Frontal cortex (tissue), 4 donors: ENCODE measurements around the gene TPBG. TPM values are rescaled to one million over a fixed set of nuclear protein-coding genes. Genes with fewer than 3 reads are reported as not detected.
"Not testable (repeated sequence)": the region's sequence is repeated elsewhere in the genome, so short reads cannot be mapped to it uniquely, and the experiment has no call there.

Source experiments
- DNase-seq, 2 donors: peaks; one replicate each; pipeline ENCODE4 v3.0.0; 2012; ENCODE audit warnings: low spot score in 2 of 2
- FAIRE-seq: peaks from 2 replicates; lab custom pipeline; 2012; peaks lifted over from hg19 to GRCh38; lab: Jason Lieb, UNC
- total RNA-seq: library from RNA; depleted of rRNA; stranded (reverse); fragments of >200 nt; gene quantifications from one replicate; pipeline ENCODE4 v1.2.3, GENCODE V29; 2014
- donor health status: control.
- donor health status: control.
- donor health status: control.

TPBG gene
- total RNA-seq, 1 donor from 2014 or later, result 4.5 TPM

GRCh38 chr6:82372656-82373055 is 9.0 kb downstream of the TPBG start:
- FAIRE-seq (no peak), DNase-seq (no peak)

- FAIRE-seq (no peak), DNase-seq (no peak)
Measured at GRCh38 chr6:82374516-82374915, 10.9 kb downstream of the TPBG start.

GRCh38 chr6:82376636-82377035 is 13.0 kb downstream of the TPBG start:
- DNase-seq (no peak), FAIRE-seq (no peak)

GRCh38 chr6:82380566-82381185 is 17.1 kb downstream of the TPBG start:
- FAIRE-seq, result no peak

GRCh38 chr6:82381278-82381677 is 17.7 kb downstream of the TPBG start:
- FAIRE-seq, result no peak

More at GRCh38 chr6:82380566-82381185, 17.1 kb downstream of the TPBG start:
- DNase-seq, result no peak

GRCh38 chr6:82385102-82385501 is 21.5 kb downstream of the TPBG start:
- FAIRE-seq (no peak), DNase-seq (no peak)

More at GRCh38 chr6:82381278-82381677, 17.7 kb downstream of the TPBG start:
- DNase-seq, result no peak

- FAIRE-seq, result no peak
- DNase-seq, result no peak
Measured at GRCh38 chr6:82385546-82385945, 21.9 kb downstream of the TPBG start.

- FAIRE-seq (no peak), DNase-seq (no peak)
Measured at GRCh38 chr6:82385961-82386360, 22.3 kb downstream of the TPBG start.

GRCh38 chr6:82394770-82395169 is 31.2 kb downstream of the TPBG start:
- FAIRE-seq, DNase-seq: not testable (repeated sequence)

GRCh38 chr6:82396964-82397751 is 33.5 kb downstream of the TPBG start:
- DNase-seq, result peak in 1 of 2 donors; percentile 5
- FAIRE-seq, result no peak

- no peak for FAIRE-seq
Measured at GRCh38 chr6:82397962-82398692, 34.5 kb downstream of the TPBG start.

GRCh38 chr6:82408952-82409431 is 45.4 kb downstream of the TPBG start:
- DNase-seq (no peak), FAIRE-seq (no peak)

More at GRCh38 chr6:82397962-82398692, 34.5 kb downstream of the TPBG start:
- DNase-seq, result no peak

- FAIRE-seq (no peak), DNase-seq (no peak)
Measured at GRCh38 chr6:82410151-82410648, 46.6 kb downstream of the TPBG start.

- DNase-seq (no peak), FAIRE-seq (no peak)
Measured at GRCh38 chr6:82413868-82414267, 50.3 kb downstream of the TPBG start.

- DNase-seq (no peak), FAIRE-seq (no peak)
Measured at GRCh38 chr6:82415820-82416219, 52.2 kb downstream of the TPBG start.

- no peak for DNase-seq
Measured at GRCh38 chr6:82416346-82416745, 52.7 kb downstream of the TPBG start.

More at GRCh38 chr6:82416346-82416745, 52.7 kb downstream of the TPBG start:
- FAIRE-seq, result no peak
